Erythroblast (primary cell): Measurements from ENCODE around the gene MSH3.

Source experiments
- GATA1 ChIP-seq: IDR thresholded peaks from 2 replicates; pipeline ENCODE4 v1.6.1; 2011; ENCODE audit warnings: low read depth, mild to moderate bottlenecking, control low read depth, low read length, moderate library complexity
- POLR2A ChIP-seq: IDR thresholded peaks from 2 replicates; pipeline ENCODE4 v1.6.1; 2011; ENCODE audit warnings: mild to moderate bottlenecking, low read length

DNA sequence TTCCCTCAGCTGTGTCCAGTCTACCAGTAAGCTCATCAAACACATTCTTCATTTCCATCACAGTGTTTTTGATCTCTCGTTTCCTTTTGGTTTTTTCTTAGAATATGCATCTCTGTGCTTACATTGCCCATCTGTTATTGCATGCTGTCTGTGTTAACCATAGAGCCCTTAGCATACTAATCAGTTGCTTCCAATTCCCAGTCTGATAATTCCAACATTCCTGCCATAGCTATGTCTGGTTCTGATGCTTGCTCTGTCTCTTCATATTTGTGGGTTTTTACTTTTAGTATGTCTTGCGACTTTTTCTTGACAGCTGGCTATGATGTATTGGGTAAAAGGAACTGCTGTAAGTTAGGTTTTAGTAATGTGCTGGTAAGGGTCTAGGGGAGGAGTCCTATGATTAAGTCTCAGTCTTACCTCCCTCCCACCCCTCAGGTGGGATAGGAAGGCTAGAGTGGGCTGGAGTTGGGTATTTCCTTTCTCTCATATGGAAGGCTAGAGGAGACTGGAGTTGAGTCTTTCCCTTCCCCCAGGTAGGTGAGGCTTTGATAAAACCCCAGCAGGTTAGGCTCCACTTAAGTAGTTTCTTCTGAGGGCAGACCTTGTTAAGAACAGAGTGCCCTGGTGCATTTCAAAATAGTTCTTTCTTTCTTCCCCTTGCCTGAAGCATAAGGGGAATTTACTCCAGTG lies 206.6 kb downstream of the MSH3 start:
- no peak for TF ChIP-seq POLR2A
- TF ChIP-seq GATA1: no peak
